ENCODE data around the gene FADS6. TPM values are rescaled to one million over a fixed set of nuclear protein-coding genes. Genes with fewer than 3 reads are reported as not detected.

The FADS6 gene
- total and polyA plus RNA-seq, 2 donors (not counting 3 experiments of a cell fraction or from before 2014, with no cell fraction given) = not detected

DNA sequence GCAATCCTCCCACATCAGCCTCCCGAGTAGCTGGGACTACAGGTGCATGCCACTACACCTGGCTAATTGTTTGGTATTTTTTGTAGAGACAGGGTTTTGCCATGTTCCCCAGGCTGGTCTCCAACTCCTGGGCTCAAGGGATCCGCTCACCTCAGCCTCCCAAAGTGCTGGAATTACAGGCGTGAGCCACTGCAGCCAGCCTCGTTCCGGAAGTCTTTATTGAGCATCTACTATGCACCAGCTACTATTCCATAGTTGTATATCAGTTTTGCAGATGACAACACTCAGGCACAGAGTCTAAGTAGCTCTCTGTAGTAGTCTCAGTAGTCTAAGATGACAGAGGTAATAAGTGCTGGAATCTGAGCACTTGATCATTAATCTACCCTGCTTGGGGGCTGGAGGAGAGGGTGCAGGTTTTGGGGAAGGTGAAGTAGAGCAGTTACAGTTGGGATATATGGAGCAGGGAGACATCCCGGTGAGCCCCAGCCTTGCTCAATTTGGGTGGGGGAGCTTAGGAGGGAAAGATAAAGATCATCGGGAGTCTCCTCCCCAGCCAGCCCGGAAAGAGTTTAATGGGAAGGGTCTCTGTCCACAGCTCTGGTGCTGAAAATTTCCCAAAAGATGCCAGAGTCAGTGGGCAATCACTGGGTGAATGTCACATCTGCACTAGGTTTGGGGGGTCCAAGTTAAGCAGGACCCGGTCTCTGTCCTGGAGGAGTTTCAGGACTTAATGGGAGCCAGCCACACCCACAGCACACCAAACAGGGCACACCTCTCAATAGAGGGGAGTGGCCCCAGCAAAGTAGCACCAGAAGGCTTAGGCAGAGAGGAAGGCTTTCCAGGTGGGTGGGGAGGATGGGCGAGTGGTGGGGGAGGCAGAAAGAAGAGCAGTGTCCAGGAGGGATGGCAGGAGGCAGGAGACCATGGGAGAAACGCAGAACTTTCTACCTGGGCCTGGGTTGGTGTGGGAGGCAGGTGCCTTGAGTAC lies 43.9 kb upstream of the FADS6 start:
- H3K9me1 ChIP-seq (replicated peaks; ENCODE audit: control insufficient read depth, extremely low read depth, insufficient read depth, low read length) = no peaks in the 10 kb centered on the region
- H3K27ac ChIP-seq (ENCODE audit: insufficient read depth, low read depth, low read length) = no peak overlapping the region
- H3K36me3 ChIP-seq (ENCODE audit: control insufficient read depth in 2 of 2, extremely low read depth in 1 of 2, insufficient read depth in 2 of 2, low read length in 2 of 2) = no peaks in the 10 kb centered on the region
- intact Hi-C loops (cut with micrococcal nuclease) = no loop called here
- no peak overlapping the region for H3K4me3 ChIP-seq (replicated peaks in 1 of 3; ENCODE audit: insufficient read depth in 1 of 3, low read depth in 1 of 3, low read length in 3 of 3)
- no peak for FAIRE-seq
- ChIA-PET POLR2A (no interaction called here), CTCF (interaction anchor here (1.5 to 1.7 kb wide), 2 partner anchors 13 to 20 kb away, joined by 4 to 5 read pairs; partner anchors contain the start of gene OTOP2)
- H3K4me2 ChIP-seq (ENCODE audit: insufficient read depth, low read length) = no peak overlapping the region
- DNase-seq (ENCODE audit: low read depth, low spot score) = no peak
- dilution Hi-C loops (cut with MboI; ENCODE audit: extremely low pct_ligation_motif_present, low sequenced_read_pairs) = no loop called here
- H3K79me2 ChIP-seq (ENCODE audit: control insufficient read depth, insufficient read depth, low read length) = no peaks in the 10 kb centered on the region
- no peak overlapping the region for H3K9ac ChIP-seq (replicated peaks; ENCODE audit: extremely low read depth, insufficient read depth, low read length)
- H3K4me1 ChIP-seq (ENCODE audit: control insufficient read depth, extremely low read depth, insufficient read depth, low read length) = no peaks in the 10 kb centered on the region
- H2AFZ ChIP-seq (ENCODE audit: low read depth, low read length) = no peak overlapping the region
- BruUV-seq (replicated peaks) = no TSS peak
- peaks cover 45 to 47% of the 10 kb centered on the region in 2 experiments for H3K27me3 ChIP-seq (ENCODE audit: control insufficient read depth in 2 of 2, insufficient read depth in 2 of 2, low read length in 2 of 2)
- H4K20me1 ChIP-seq (replicated peaks; ENCODE audit: control insufficient read depth, extremely low read depth, insufficient read depth, low read length) = no peaks in the 10 kb centered on the region
- H3K9me3 ChIP-seq (replicated peaks; ENCODE audit: control insufficient read depth, insufficient read depth, low read length) = no peaks in the 10 kb centered on the region
- TF ChIP-seq, protein P1, sequence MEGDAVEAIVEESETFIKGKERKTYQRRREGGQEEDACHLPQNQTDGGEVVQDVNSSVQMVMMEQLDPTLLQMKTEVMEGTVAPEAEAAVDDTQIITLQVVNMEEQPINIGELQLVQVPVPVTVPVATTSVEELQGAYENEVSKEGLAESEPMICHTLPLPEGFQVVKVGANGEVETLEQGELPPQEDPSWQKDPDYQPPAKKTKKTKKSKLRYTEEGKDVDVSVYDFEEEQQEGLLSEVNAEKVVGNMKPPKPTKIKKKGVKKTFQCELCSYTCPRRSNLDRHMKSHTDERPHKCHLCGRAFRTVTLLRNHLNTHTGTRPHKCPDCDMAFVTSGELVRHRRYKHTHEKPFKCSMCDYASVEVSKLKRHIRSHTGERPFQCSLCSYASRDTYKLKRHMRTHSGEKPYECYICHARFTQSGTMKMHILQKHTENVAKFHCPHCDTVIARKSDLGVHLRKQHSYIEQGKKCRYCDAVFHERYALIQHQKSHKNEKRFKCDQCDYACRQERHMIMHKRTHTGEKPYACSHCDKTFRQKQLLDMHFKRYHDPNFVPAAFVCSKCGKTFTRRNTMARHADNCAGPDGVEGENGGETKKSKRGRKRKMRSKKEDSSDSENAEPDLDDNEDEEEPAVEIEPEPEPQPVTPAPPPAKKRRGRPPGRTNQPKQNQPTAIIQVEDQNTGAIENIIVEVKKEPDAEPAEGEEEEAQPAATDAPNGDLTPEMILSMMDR (IDR thresholded peaks at IDR 0.05; ENCODE audit: extremely low read depth in 1 of 2, insufficient read depth in 1 of 2, low read depth in 1 of 2, low read length in 2 of 2) = no peak
- TF ChIP-seq, protein P2, sequence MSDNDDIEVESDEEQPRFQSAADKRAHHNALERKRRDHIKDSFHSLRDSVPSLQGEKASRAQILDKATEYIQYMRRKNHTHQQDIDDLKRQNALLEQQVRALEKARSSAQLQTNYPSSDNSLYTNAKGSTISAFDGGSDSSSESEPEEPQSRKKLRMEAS (IDR thresholded peaks at IDR 0.05; ENCODE audit: insufficient read depth, insufficient read length) = no peak
- no peak for TF ChIP-seq FOS (IDR thresholded peaks at IDR 0.05; ENCODE audit: borderline replicate concordance, insufficient read depth, low read length)

Measured in endothelial cell of umbilical vein (primary cell).